Fibroblast of villous mesenchyme (primary cell): Measurements from ENCODE around the gene CNTNAP2. TPM values are rescaled to one million over a fixed set of nuclear protein-coding genes. Genes with fewer than 3 reads are reported as not detected.

ENCODE experiments used
- DNase-seq: peaks from one replicate; pipeline ENCODE4 v3.0.0-alpha.2; 2010; ENCODE audit warnings: low read depth
- H3K4me3 ChIP-seq: 2 replicates; pipeline ENCODE4 v1.5.1; 2011; ENCODE audit warnings: low read depth, mild to moderate bottlenecking, low read length
- total RNA-seq: library from RNA; depleted of rRNA; stranded (reverse); fragments of >200 nt; gene quantifications from 2 replicates; pipeline ENCODE4 v1.2.3, GENCODE V29; 2012
- TF ChIP-seq, protein P1 (sequence below): IDR thresholded peaks from 2 replicates; pipeline ENCODE4 v1.5.1; 2012; ENCODE audit warnings: low read depth, mild to moderate bottlenecking, low read length; ENCODE audit not compliant: insufficient read depth

The CNTNAP2 gene
- total RNA-seq, 1 donor = not detected

DNA sequence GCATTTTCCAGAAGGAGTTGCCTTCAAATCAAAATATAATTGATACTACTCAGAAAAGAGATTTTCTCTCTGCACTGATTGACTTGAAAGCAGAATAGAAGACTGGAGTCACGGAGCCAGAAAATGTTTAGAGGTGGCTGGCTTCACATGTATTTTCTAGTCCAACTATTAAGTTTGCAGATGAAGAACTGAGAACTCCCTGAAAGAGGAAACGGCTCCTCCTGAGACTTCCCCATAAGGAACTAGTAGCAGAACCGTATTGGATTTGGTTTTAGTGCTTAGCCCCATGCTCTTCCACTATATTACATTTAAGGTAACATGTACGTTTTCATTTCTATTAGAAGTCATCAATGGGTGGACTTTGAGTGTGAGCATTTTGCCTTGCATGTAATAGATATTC is 946.3 kb downstream of the CNTNAP2 start:
- DNase-seq = no peak
- TF ChIP-seq, protein P1, sequence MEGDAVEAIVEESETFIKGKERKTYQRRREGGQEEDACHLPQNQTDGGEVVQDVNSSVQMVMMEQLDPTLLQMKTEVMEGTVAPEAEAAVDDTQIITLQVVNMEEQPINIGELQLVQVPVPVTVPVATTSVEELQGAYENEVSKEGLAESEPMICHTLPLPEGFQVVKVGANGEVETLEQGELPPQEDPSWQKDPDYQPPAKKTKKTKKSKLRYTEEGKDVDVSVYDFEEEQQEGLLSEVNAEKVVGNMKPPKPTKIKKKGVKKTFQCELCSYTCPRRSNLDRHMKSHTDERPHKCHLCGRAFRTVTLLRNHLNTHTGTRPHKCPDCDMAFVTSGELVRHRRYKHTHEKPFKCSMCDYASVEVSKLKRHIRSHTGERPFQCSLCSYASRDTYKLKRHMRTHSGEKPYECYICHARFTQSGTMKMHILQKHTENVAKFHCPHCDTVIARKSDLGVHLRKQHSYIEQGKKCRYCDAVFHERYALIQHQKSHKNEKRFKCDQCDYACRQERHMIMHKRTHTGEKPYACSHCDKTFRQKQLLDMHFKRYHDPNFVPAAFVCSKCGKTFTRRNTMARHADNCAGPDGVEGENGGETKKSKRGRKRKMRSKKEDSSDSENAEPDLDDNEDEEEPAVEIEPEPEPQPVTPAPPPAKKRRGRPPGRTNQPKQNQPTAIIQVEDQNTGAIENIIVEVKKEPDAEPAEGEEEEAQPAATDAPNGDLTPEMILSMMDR = no peak
- H3K4me3 ChIP-seq = no peak overlapping the region

DNA sequence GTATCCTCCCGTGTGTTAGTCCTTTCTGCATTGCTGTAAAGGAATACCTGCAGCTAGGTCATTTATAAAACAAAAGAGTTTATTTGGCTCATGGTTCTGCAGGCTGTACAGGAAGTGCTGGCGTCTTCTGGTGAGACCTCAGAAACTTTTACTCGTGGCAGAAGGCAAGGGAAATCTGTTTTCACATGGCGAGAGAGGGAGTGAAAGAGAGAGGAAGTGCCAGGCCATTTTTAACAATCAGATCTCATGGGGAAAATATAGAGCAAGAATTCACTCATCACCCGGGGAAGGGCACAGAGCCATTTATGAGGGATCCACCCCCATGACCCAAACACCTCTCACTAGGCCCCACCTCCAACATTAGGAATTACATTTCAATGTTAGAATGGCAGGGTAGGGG is 952.2 kb downstream of the CNTNAP2 start:
- TF ChIP-seq, protein P1 = no peak
- no peak for DNase-seq
- no peak overlapping the region for H3K4me3 ChIP-seq

DNA sequence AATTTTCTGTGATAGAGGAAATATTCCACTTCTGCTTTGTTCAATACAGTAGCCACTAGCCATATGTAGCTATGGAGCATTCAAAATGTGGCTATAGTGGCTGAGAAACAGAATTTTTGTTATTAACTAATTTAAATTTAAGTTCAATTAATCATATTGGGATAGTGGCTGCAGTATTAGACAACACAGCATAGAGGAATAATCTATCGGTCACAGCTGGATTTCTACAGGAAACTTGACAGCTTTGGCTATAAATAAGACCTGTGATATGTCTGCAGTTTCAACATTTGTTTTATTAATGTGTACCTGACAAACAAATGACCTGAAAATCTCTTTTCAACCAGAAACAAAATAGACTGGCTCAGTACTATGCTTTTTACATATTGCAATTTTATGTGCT is 953.2 kb downstream of the CNTNAP2 start:
- DNase-seq = no peak
- TF ChIP-seq, protein P1 = no peak
- no peak overlapping the region for H3K4me3 ChIP-seq

DNA sequence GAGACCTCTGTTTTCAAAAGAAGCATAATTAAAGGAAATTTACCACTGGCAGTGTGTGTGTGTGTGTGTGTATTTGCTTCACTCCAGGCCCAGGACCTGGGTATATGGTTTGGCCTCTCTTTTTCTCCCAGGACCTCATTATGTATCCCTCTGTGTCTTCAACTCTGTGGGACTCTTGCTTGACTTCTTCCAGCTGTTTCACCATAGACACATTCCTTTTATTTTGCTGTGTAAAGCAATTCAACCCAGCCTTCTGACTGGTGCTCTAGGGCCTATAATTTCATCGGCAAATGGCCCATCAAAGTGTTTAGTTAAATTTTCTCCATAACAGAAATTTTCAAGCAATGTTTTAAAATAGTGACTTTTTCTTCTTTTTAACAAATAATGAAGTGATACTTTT is 954.3 kb downstream of the CNTNAP2 start:
- TF ChIP-seq, protein P1 = no peak
- DNase-seq = no peak
- no peak overlapping the region for H3K4me3 ChIP-seq

DNA sequence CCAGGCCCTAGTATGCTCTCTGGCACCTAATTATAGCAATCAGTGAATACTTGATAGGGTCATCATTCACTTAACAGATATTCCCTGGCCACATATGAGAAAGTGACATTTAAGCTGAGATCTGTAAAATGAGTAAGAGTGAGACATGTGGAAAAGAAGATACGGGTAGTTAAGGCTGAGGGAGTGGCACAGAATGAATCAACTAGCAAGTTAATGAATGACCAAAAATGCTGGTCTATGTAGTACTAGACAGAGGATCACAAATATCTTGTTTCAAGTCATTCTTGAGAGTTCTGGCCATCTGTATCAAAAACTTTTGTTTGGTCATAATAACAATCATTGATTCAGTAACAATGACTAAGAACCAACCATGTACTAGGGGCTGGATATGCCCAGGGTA is 954.9 kb downstream of the CNTNAP2 start:
- TF ChIP-seq, protein P1 = no peak

DNA sequence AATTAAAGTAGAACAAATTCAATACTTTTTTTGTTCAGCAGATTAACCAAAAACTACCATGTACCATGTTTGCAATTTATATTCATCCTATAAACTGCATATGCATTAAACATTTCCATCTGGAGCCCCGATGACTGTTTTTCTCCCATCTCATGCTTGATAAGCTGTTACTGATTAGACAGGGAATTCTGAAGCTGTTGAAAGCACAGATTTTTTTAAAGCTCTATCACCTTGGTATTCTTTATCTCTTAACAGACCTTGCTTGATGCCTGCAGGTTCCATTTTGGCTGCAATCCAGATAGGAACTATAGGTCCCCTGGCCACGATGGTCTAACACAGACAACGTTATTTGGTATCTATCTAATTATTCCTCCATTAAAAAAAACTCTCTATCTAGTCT is 961.7 kb downstream of the CNTNAP2 start:
- TF ChIP-seq, protein P1 = no peak
- H3K4me3 ChIP-seq = no peak overlapping the region
- no peak for DNase-seq

More for the DNA sequence above, 954.9 kb downstream of the CNTNAP2 start:
- no peak overlapping the region for H3K4me3 ChIP-seq
- DNase-seq = no peak

DNA sequence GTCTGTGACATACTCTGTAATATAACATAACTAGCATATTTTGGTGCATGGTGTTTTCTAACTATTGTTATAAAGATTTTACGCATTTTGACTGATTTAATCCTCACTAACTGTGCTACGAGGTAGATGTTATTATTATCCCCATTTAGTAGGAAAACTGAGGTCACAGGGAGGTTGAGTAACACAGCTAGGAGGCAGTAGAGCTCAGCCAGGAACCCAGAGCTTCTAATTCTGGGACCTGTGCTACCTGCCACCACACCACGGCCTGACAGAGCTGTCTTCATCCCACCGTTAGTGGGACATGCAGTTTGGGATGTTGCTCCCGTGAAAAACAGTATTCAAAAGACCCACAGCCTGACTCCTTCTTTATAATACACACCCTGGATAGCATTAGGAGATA is 962.5 kb downstream of the CNTNAP2 start:
- TF ChIP-seq, protein P1 = no peak

More for the DNA sequence above, 962.5 kb downstream of the CNTNAP2 start:
- DNase-seq = no peak
- H3K4me3 ChIP-seq = no peak overlapping the region
